ENCODE data around the gene OR51T1.

GRCh38 chr11:4916581-4916980 lies 34.9 kb downstream of the OR51T1 start:
- TF ChIP-seq CTCF (IDR thresholded peaks at IDR 0.05), result no peak
- TF ChIP-seq POLR2A (IDR thresholded peaks at IDR 0.05), result no peak

Measured in Peyer's patch (tissue), 4 donors.